KMS-11 (cell line): ENCODE measurements around the gene TRPM2.

Experiments
- H2AFZ ChIP-seq: fragments of 200-600 bp; sonication (generic); 2 replicates; pipeline ENCODE4 v1.6.1; 2016; ENCODE audit warnings: antibody characterized with exemption, mixed run types, low read depth
- H3K27ac ChIP-seq: fragments of 200-600 bp; sonication (generic); 2 replicates; pipeline ENCODE4 v1.6.1; 2016; ENCODE audit warnings: mild to moderate bottlenecking, mixed run types
- H3K27me3 ChIP-seq: fragments of 200-600 bp; sonication (generic); 2 replicates; pipeline ENCODE4 v1.6.1; 2017; ENCODE audit warnings: mild to moderate bottlenecking, low read depth, mixed run types, moderate library complexity; ENCODE audit not compliant: insufficient read depth
- H3K36me3 ChIP-seq: fragments of 200-600 bp; sonication (generic); 2 replicates; pipeline ENCODE4 v1.6.1; 2017; ENCODE audit warnings: mild to moderate bottlenecking, mixed run types; ENCODE audit not compliant: insufficient read depth
- H3K4me1 ChIP-seq: fragments of 200-600 bp; sonication (generic); 2 replicates; pipeline ENCODE4 v1.6.1; 2016; ENCODE audit warnings: mild to moderate bottlenecking, low read depth, mixed run types; ENCODE audit not compliant: poor library complexity, severe bottlenecking
- H3K4me2 ChIP-seq: fragments of 200-600 bp; sonication (generic); 2 replicates; pipeline ENCODE4 v1.7.0; 2016; ENCODE audit warnings: mild to moderate bottlenecking, mixed run types
- H3K4me3 ChIP-seq: fragments of 200-600 bp; sonication (generic); IDR thresholded peaks from 2 replicates; pipeline ENCODE4 v1.6.1; 2017; ENCODE audit warnings: low read depth, low read length, mixed read lengths; ENCODE audit not compliant: insufficient read depth
- H3K79me2 ChIP-seq: fragments of 200-600 bp; sonication (generic); 2 replicates; pipeline ENCODE4 v1.6.1; 2016; ENCODE audit warnings: low read depth, mixed run types; ENCODE audit not compliant: insufficient read depth
- H3K9ac ChIP-seq: fragments of 200-600 bp; sonication (generic); 2 replicates; pipeline ENCODE4 v1.6.1; 2016; ENCODE audit warnings: mild to moderate bottlenecking, mixed run types
- H4K20me1 ChIP-seq: fragments of 200-600 bp; sonication (generic); 2 replicates; pipeline ENCODE4 v1.6.1; 2016; ENCODE audit warnings: mild to moderate bottlenecking, mixed run types; ENCODE audit not compliant: insufficient read depth
- CTCF ChIP-seq: fragments of 200-600 bp; sonication (generic); conservative IDR thresholded peaks from 2 replicates; pipeline ENCODE4 v1.6.1; 2017; ENCODE audit warnings: low read depth, mild to moderate bottlenecking, antibody characterized with exemption, low read length, moderate library complexity, mixed read lengths

The TRPM2 gene

GRCh38 chr21:44306936-44307704, 46.3 kb upstream of the TRPM2 start:
- Histone ChIP-seq H3K4me1 (peaks cover 5% of the 10 kb centered on the region), H2AFZ (no peak overlapping the region), H3K79me2 (peaks cover 41% of the 10 kb centered on the region; the same call in 1 of the 2 replicates), H3K27ac (no peak overlapping the region), H3K9ac (no peak overlapping the region), H3K36me3 (no peaks in the 10 kb centered on the region), H3K4me3 (no peak overlapping the region), H4K20me1 (no peaks in the 10 kb centered on the region), H3K27me3 (no peaks in the 10 kb centered on the region), H3K4me2 (no peak overlapping the region)
- TF ChIP-seq CTCF = no peak

DNA sequence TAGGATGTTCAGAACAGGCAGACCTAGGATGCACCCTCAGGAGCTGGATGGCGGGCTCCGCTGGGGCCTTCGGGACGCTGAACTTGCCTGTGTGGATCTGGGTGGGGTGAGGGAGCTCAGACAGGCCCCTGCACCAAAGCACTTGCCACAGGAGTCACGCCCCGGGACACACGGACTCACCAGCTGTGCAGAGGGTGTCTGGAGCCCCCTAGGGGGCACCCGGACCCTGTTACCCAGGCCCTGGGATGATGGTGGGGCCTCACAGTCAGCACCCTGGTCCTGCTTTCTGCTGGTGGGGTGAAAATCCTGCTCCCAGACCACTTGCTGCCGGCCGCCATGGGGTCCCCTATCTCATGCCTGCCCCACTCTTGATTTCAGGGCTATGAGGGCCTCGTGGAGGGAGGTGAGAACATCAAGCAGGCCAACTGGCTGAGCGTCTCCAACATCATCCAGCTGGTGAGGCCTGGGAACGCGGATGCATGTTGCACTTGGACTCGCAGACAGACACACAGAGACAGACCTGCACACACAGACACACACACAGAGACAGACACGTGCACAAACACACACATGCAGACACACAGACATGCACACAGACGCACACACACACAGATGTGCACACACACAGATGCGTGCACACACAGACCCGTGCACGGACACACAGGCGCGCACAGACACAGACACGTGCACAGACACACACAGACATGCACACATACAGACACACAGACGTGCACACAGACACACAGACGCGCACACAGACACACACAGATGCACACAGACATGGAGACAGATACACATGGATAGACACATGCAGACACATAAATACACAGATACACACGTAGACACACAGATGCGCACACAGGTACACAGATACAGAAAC, 42.6 kb upstream of the TRPM2 start:
- H2AFZ ChIP-seq = no peak overlapping the region
- no peak overlapping the region for H3K27ac ChIP-seq
- H3K36me3 ChIP-seq = no peaks in the 10 kb centered on the region
- H4K20me1 ChIP-seq = no peaks in the 10 kb centered on the region
- no peak overlapping the region for H3K4me2 ChIP-seq
- H3K4me1 ChIP-seq = no peaks in the 10 kb centered on the region
- H3K27me3 ChIP-seq = no peaks in the 10 kb centered on the region
- no peak for TF ChIP-seq CTCF
- peaks cover 17% of the 10 kb centered on the region; the same call in 1 of the 2 replicates for H3K79me2 ChIP-seq
- no peak overlapping the region for H3K9ac ChIP-seq
- H3K4me3 ChIP-seq = no peak overlapping the region

GRCh38 chr21:44312089-44312488, 41.3 kb upstream of the TRPM2 start:
- Histone ChIP-seq H3K79me2 (peaks cover 7% of the 10 kb centered on the region; the same call in 1 of the 2 replicates), H3K27me3 (no peaks in the 10 kb centered on the region), H3K4me2 (no peak overlapping the region), H4K20me1 (no peaks in the 10 kb centered on the region), H3K36me3 (no peaks in the 10 kb centered on the region), H3K9ac (no peak overlapping the region), H3K4me3 (no peak overlapping the region), H3K27ac (no peak overlapping the region), H3K4me1 (no peaks in the 10 kb centered on the region), H2AFZ (no peak overlapping the region)
- no peak for TF ChIP-seq CTCF

DNA sequence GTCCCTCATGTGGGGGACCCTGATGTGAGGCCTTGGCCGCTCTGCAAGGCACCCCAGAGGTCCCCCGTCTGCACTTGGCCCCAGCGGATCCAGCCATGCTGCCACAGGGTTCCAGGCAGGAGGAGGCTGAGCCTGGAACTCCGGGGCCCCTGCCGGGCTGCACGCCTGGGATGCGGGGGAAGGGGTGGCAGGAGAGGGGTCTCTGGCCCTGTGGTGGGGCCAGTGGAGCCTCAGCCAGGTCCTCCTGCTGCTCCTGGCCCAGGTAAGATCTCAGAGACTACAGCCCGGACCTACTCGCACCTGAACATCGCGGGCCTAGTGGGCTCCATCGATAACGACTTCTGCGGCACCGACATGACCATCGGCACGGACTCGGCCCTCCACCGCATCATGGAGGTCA, 40.7 kb upstream of the TRPM2 start:
- no peak for TF ChIP-seq CTCF

More for the DNA sequence above, 40.7 kb upstream of the TRPM2 start:
- Histone ChIP-seq H3K4me2 (no peak overlapping the region), H3K27me3 (no peaks in the 10 kb centered on the region), H3K4me1 (no peaks in the 10 kb centered on the region), H4K20me1 (no peaks in the 10 kb centered on the region), H3K4me3 (no peak overlapping the region), H3K36me3 (no peaks in the 10 kb centered on the region), H3K9ac (no peak overlapping the region), H2AFZ (no peak overlapping the region), H3K27ac (no peak overlapping the region), H3K79me2 (peaks cover under 1% of the 10 kb centered on the region; the same call in 1 of the 2 replicates)
